ENCODE results near the gene WNT2B. TPM values are rescaled to one million over a fixed set of nuclear protein-coding genes. Genes with fewer than 3 reads are reported as not detected.

WNT2B gene
- total and polyA plus RNA-seq, 4 donors = 1.9 to 6.3 (median 4.1) TPM

DNA sequence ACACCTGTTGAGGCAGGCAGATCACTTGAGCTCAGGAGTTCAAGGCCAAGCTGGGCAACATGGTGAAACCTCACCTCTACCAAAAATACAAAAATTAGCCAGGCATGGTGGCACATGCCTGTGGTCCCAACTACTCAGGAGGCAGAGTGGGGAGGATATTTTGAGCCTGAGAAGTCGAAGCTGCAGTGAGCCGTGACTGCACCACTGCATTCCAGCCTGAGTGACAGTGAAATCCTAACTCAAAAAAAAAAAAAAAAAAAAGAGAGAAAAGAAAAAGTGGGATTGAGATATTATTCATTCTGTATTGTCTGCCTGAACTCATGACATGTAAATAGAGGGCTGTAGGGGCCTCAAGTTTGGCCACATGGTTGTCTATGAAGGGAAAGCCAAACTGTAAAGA lies 37.3 kb downstream of the WNT2B start:
- WGBS, 2 donors = 95 to 100% methylated on average over 2 of the region's 2 CpGs
- DNase-seq (no peak), ATAC-seq (ENCODE audit: insufficient read depth, low FRiP score) (no peak)
- H3K4me1 ChIP-seq (ENCODE audit: control insufficient read depth in 5 of 5, insufficient read depth in 5 of 5, low read length in 5 of 5) = no peaks in the 10 kb centered on the region
- H3K9ac ChIP-seq (ENCODE audit: insufficient read depth in 1 of 2, low read length in 2 of 2) = no peak overlapping the region
- H3K27ac ChIP-seq (ENCODE audit: low read depth in 1 of 2, low read length in 1 of 2) = no peak overlapping the region
- peaks cover 0 to 11% (median 4%) of the 10 kb centered on the region in 4 donors for H3K36me3 ChIP-seq (ENCODE audit: control insufficient read depth in 4 of 4, insufficient read depth in 4 of 4, low read length in 4 of 4)
- no peak overlapping the region for H3K4me3 ChIP-seq
- H3K9me3 ChIP-seq (ENCODE audit: control insufficient read depth in 4 of 4, insufficient read depth in 3 of 4, low read length in 3 of 4) = no peaks in the 10 kb centered on the region
- TF ChIP-seq, protein P1, sequence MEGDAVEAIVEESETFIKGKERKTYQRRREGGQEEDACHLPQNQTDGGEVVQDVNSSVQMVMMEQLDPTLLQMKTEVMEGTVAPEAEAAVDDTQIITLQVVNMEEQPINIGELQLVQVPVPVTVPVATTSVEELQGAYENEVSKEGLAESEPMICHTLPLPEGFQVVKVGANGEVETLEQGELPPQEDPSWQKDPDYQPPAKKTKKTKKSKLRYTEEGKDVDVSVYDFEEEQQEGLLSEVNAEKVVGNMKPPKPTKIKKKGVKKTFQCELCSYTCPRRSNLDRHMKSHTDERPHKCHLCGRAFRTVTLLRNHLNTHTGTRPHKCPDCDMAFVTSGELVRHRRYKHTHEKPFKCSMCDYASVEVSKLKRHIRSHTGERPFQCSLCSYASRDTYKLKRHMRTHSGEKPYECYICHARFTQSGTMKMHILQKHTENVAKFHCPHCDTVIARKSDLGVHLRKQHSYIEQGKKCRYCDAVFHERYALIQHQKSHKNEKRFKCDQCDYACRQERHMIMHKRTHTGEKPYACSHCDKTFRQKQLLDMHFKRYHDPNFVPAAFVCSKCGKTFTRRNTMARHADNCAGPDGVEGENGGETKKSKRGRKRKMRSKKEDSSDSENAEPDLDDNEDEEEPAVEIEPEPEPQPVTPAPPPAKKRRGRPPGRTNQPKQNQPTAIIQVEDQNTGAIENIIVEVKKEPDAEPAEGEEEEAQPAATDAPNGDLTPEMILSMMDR (IDR thresholded peaks at IDR 0.05; ENCODE audit: control extremely low read depth, extremely low read depth) = no peak
- no peaks in the 10 kb centered on the region for H3K27me3 ChIP-seq (ENCODE audit: control insufficient read depth in 3 of 3, insufficient read depth in 3 of 3, low read length in 2 of 3)

DNA sequence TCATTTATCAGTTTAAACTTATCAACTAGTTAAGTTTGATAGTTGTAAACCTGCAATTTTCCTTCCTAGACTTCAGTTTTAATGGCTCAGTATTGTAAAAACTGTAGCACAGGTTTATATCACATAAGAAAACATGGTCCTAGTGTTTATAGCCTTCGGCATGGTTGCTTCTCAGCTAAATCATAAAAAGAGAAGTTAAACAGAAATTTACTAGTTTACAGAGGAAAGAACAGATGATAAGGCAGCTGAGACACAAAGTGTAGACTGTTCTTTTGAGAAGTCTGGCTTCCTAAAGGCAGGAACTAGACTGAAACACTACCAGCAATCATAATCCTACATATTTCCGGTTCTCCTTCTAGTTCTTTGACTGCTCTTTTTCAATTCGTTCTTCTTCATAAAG lies 39.8 kb downstream of the WNT2B start:
- Histone ChIP-seq H3K4me3 (no peak overlapping the region), H3K9ac (ENCODE audit: insufficient read depth in 1 of 2, low read length in 2 of 2) (no peak overlapping the region), H3K9me3 (ENCODE audit: control insufficient read depth in 4 of 4, insufficient read depth in 3 of 4, low read length in 3 of 4) (no peaks in the 10 kb centered on the region), H3K27me3 (ENCODE audit: control insufficient read depth in 3 of 3, insufficient read depth in 3 of 3, low read length in 2 of 3) (no peaks in the 10 kb centered on the region), H3K4me1 (ENCODE audit: control insufficient read depth in 5 of 5, insufficient read depth in 5 of 5, low read length in 5 of 5) (no peaks in the 10 kb centered on the region), H3K36me3 (ENCODE audit: control insufficient read depth in 4 of 4, insufficient read depth in 4 of 4, low read length in 4 of 4) (peaks cover under 1 to 15% (median 5%) of the 10 kb centered on the region in 4 donors), H3K27ac (ENCODE audit: low read depth in 1 of 2, low read length in 1 of 2) (no peak overlapping the region)
- ATAC-seq (ENCODE audit: insufficient read depth, low FRiP score) (no peak), DNase-seq (no peak)
- TF ChIP-seq, protein P1 (IDR thresholded peaks at IDR 0.05; ENCODE audit: control extremely low read depth, extremely low read depth) = no peak
- WGBS, 2 donors = 51 to 80% methylated on average over 3 of the region's 3 CpGs

DNA sequence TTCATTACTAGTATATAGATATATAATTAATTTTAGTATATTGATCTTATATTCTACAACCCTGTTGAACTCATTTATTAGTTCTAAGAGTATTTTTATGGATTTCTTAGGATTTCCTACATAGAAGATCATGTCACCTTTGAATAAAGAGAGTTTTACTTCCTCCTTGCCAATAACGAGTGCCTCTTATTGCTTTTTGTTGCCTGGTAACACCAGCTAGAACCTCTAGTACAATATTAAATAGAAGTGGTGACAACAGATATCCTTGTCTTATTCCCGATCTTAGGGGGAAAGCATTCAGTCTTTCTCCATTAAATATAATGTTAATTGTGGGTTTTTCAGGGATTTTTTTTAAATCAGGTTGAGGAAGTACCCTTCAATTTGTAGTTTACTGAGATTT lies 40.8 kb downstream of the WNT2B start:
- WGBS, 2 donors = 65 to 77% methylated on average over 2 of the region's 2 CpGs
- TF ChIP-seq, protein P1 (IDR thresholded peaks at IDR 0.05; ENCODE audit: control extremely low read depth, extremely low read depth) = no peak
- Histone ChIP-seq H3K27ac (ENCODE audit: low read depth in 1 of 2, low read length in 1 of 2) (no peak overlapping the region), H3K36me3 (ENCODE audit: control insufficient read depth in 4 of 4, insufficient read depth in 4 of 4, low read length in 4 of 4) (peaks cover 5 to 15% (median 7%) of the 10 kb centered on the region in 4 donors), H3K4me3 (no peak overlapping the region), H3K27me3 (ENCODE audit: control insufficient read depth in 3 of 3, insufficient read depth in 3 of 3, low read length in 2 of 3) (no peaks in the 10 kb centered on the region), H3K9ac (ENCODE audit: insufficient read depth in 1 of 2, low read length in 2 of 2) (no peak overlapping the region), H3K9me3 (ENCODE audit: control insufficient read depth in 4 of 4, insufficient read depth in 3 of 4, low read length in 3 of 4) (no peaks in the 10 kb centered on the region), H3K4me1 (ENCODE audit: control insufficient read depth in 5 of 5, insufficient read depth in 5 of 5, low read length in 5 of 5) (no peaks in the 10 kb centered on the region)
- DNase-seq (no peak), ATAC-seq (ENCODE audit: insufficient read depth, low FRiP score) (no peak)

DNA sequence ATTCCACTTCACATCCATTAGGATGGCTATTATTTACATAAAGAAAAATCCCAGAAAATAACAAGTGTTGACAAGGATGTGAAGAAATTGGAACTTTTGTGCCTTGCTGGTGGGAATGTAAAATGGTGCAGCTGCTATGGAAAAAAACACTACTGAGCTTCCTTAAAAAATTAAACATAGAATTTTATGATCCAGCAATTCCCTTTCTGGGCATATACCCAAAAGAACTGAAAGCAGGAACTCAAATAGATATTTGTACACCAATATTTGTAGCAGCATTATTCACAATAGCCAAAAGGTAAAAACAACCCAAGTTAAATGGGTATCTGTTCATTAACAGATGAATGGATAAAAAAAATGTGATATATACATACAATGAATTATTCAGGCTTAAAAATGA lies 45.6 kb downstream of the WNT2B start:
- Histone ChIP-seq H3K4me3 (no peak overlapping the region), H3K27me3 (ENCODE audit: control insufficient read depth in 3 of 3, insufficient read depth in 3 of 3, low read length in 2 of 3) (no peaks in the 10 kb centered on the region), H3K9me3 (ENCODE audit: control insufficient read depth in 4 of 4, insufficient read depth in 3 of 4, low read length in 3 of 4) (no peaks in the 10 kb centered on the region), H3K27ac (ENCODE audit: low read depth in 1 of 2, low read length in 1 of 2) (no peak overlapping the region), H3K4me1 (ENCODE audit: control insufficient read depth in 5 of 5, insufficient read depth in 5 of 5, low read length in 5 of 5) (no peaks in the 10 kb centered on the region), H3K36me3 (ENCODE audit: control insufficient read depth in 4 of 4, insufficient read depth in 4 of 4, low read length in 4 of 4) (peaks cover 0 to 12% (median 5%) of the 10 kb centered on the region in 4 donors), H3K9ac (ENCODE audit: insufficient read depth in 1 of 2, low read length in 2 of 2) (no peak overlapping the region)
- TF ChIP-seq, protein P1 (IDR thresholded peaks at IDR 0.05; ENCODE audit: control extremely low read depth, extremely low read depth) = no peak
- DNase-seq (peak in 1 of 3 donors; percentile 4), ATAC-seq (ENCODE audit: insufficient read depth, low FRiP score) (no peak)
